GM21381 (cell line): Measurements from ENCODE around the gene ABCC11.

Source experiments
- ATAC-seq: cut with Tn5 transposase; IDR thresholded peaks from one replicate; pipeline ENCODE4 v1.9.1; 2021; ENCODE audit warnings: mild to moderate bottlenecking, moderate library complexity; ENCODE audit not compliant: unreplicated experiment

ABCC11 gene

GRCh38 chr16:48247311-48247710 lies at the start of gene ABCC11:
Gene ABCC11, minus strand, starts transcription at chr16:48247539. Its CDS starts 15,618 bp downstream, at chr16:48231921.
- ATAC-seq: no peak

DNA sequence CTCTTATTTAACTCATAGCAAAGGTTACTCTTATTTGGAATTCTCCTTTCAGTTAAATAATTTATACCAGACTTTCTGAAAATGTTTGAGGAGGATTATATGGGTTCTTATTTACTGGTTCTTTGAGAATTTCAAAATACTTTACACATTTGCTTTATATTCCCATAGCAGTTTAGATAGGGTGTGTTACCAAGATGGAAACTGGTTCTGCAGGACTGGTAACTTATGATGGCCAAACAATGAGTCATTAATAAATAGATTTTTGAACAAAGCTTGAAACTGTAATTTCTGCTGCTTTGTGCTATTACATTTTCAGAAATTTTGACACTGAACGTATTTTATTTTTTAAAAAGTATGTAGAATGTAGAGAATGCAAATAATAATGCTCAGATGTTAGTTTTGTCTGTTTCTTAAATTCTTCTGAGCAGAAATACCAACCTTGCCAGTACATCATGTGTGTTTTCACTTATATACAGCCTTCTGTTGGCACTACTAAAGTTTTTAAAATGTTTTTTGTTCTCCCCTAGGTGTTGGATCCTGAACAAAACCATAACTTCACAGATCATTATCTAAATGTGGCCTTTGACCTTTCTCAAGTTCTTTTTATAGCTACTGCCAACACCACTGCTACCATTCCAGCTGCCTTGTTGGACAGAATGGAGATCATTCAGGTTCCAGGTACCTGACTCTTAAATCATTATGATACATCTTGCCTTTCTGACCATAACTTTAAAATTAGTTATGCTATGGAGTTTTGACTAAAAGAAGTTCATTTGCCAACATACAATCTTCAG lies 48.3 kb upstream of the ABCC11 start:
- no peak for ATAC-seq

- no peak for ATAC-seq
These were observed 47.4 kb upstream of the ABCC11 start for GRCh38 chr16:48294724-48295123.

GRCh38 chr16:48292452-48292851 lies 45.1 kb upstream of the ABCC11 start:
- no peak for ATAC-seq

DNA sequence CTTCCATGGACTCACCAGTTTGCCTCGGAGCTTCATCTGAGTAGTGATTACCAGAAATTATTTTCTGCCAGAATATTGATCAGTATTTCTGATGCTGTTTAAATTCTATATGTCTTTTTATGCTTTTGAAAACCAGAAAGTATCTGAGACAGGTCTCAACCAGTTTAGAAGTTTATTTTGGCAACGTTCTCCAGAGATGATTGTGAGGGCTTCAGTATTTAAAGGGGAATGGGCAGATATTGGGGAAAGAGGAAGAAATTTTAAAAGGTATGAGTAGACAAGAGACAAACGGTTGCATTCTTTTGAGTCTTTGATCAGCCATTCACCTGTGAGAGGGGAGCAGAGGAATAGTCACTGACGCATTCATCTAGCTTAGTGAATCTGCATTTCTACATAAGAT lies 44.4 kb upstream of the ABCC11 start:
- no peak for ATAC-seq

GRCh38 chr16:48291303-48291702 lies 44.0 kb upstream of the ABCC11 start:
- ATAC-seq: no peak

GRCh38 chr16:48287239-48287638 lies 39.9 kb upstream of the ABCC11 start:
- no peak for ATAC-seq

DNA sequence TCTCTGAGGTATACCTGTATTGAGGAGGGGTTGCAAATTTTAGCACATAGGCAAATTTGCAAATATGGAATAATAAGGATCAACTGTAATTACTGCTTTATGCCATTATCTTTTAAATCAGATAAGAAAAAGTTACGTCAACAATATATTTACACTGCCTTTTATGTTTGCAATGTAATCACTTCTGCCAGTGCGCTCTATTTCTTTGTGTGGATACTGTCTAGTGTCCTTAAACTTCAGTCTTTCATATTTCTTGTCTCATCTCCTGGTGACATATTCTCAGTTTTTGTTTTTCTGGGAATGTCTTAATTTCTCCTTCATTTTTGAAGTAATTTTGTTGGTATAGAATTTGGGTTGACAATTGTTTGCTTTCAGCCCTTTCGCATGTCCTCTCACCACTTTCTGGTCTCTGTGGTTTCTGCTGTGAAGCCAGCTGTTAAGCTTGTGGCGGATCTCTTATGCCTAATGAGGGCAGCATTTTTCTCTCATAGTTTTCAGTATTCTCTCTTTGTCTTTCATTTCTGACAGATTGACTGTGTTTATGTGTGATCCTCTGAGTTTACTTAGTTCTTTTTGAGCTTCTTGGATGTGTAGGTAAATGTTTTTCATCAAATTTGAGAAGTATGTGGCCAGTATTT lies 37.6 kb upstream of the ABCC11 start:
- ATAC-seq: no peak

DNA sequence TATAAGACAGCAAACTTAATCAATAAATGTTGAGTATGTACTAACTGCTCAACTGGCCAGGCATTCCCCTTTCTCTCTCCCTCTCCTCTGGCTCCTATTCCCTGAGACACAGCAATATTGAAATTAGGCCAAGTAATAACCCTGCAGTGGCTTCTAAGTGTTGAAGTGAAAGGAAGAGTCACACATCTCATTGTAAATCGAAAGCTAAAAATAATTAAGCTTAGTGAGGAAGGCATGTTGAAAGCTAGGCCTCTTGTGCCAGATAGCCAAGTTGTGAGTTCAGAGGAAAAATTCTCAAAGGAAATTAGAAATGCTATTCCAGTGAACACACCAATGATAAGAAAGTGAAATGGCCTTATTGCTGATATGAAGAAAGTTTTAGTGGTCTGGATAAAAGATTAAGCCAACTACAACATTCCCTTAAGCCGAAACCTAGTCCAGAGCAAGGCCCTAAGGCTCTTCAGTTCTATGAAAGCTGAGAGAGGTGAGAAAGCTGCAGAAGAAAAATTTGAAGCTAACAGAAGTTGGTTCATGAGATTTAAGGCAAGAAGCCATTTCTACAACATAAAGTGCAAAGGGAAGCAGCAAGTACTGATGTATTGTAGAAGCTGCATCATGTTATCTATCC lies 35.4 kb upstream of the ABCC11 start:
- ATAC-seq: no peak

GRCh38 chr16:48280546-48280945 lies 33.2 kb upstream of the ABCC11 start:
- ATAC-seq: no peak

- ATAC-seq: no peak
These were observed 31.9 kb upstream of the ABCC11 start for GRCh38 chr16:48279199-48279598.

GRCh38 chr16:48277158-48277557 lies 29.8 kb upstream of the ABCC11 start:
- no peak for ATAC-seq

- no peak for ATAC-seq
These were observed 28.8 kb upstream of the ABCC11 start for GRCh38 chr16:48276102-48276501.

- no peak for ATAC-seq
These were observed 27.1 kb upstream of the ABCC11 start for GRCh38 chr16:48274476-48274875.

DNA sequence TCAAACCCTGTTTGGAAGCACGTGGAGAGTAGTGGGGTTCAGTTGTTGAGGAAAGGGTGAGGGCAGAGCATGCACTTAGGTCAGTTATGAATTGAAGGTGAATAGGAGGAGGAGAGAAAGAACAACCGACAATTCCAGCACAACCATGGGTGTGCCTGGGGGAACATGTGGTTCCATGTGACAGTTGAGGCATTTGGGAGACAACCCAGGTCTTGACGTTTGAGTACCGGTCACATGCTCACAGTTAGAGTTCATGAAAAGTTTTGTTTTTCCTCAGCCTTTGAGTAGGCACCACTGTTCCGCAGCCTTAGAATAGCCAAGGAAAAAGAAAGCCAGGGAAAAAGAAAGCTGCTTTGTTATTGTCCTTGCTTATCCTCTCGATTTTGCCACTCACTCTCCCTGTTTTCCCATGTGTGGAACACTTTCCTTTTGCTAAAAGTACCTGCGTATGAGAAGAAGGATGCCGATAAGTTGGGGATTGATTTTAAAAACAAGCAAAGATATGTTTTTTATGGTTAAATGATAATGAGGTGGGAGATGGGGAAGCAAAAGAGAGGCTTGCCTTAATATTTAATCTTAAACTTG lies 25.6 kb upstream of the ABCC11 start:
- no peak for ATAC-seq

- no peak for ATAC-seq
These were observed 24.4 kb upstream of the ABCC11 start for GRCh38 chr16:48271728-48272127.

DNA sequence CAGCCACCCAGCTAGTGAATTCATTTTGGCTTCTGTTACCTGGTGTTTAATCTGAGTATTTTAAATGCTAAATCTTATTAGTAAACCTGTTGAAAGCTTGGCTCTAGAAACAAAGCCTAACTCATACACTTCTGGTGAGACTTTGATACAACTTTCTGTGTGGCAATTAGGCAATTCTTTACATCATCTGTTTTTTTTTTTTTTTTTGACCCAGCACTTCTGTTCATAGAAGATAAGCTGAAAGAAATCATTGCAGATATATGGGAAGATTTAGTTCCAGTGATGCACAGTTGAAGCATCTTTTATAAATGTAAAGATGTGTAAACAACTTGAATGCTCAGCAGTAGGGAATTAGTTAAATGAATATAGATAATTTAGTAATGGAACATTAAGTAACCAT lies 21.7 kb upstream of the ABCC11 start:
- no peak for ATAC-seq

GRCh38 chr16:48262631-48263030 lies 15.3 kb upstream of the ABCC11 start:
- ATAC-seq: no peak

GRCh38 chr16:48261569-48261968 lies 14.2 kb upstream of the ABCC11 start:
- ATAC-seq: no peak

- no peak for ATAC-seq
These were observed 9.3 kb upstream of the ABCC11 start for GRCh38 chr16:48256579-48257177.

- no peak for ATAC-seq
These were observed 4.7 kb upstream of the ABCC11 start for GRCh38 chr16:48252013-48252412.
